Body of pancreas (tissue), 4 donors: ENCODE results near the gene EP400. TPM values are rescaled to one million over a fixed set of nuclear protein-coding genes. Genes with fewer than 3 reads are reported as not detected.
"Not testable (repeated sequence)": the region's sequence is repeated elsewhere in the genome, so short reads cannot be mapped to it uniquely, and the experiment has no call there.

Experiments
- ATAC-seq: fragments of 150-250 bp; one replicate; pipeline ENCODE4 v1.9.1; 2016
- DNase-seq, 4 donors: peaks; one replicate each; pipeline ENCODE4 v3.0.0-alpha.2; 2019
- H3K27ac ChIP-seq, 4 donors: fragments of 200-600 bp; sonication (generic); 1 replicate in 3 of 4; 2 replicates in 1 of 4; pipeline versions ENCODE4 v1.5.1 to v1.6.1; 2016 to 2019; ENCODE audit warnings: mild to moderate bottlenecking in 1 of 4, mixed read lengths in 1 of 4, moderate library complexity in 1 of 4
- H3K27me3 ChIP-seq, 2 donors: fragments of 200-600 bp; sonication (generic); one replicate each; pipeline ENCODE4 v1.6.0; 2016; ENCODE audit warnings: mild to moderate bottlenecking in 1 of 2
- H3K36me3 ChIP-seq, 2 donors: fragments of 200-600 bp; sonication (generic); replicated peaks in 1 of 2; 2 replicates each; pipeline ENCODE4 v1.5.1; 2016; ENCODE audit warnings: low read depth in 2 of 2; ENCODE audit not compliant: insufficient read depth in 1 of 2
- H3K4me1 ChIP-seq: fragments of 200-600 bp; sonication (generic); one replicate; pipeline ENCODE4 v1.6.0; 2016
- H3K4me3 ChIP-seq, 2 donors: fragments of 200-600 bp; sonication (generic); 1 replicate in 1 of 2; 2 replicates in 1 of 2; pipeline ENCODE4 v1.5.1; 2016 to 2019
- H3K9me3 ChIP-seq, 3 donors: fragments of 200-600 bp; sonication (generic); 1 replicate in 2 of 3; 2 replicates in 1 of 3; pipeline ENCODE4 v1.5.1; 2016
- CTCF ChIP-seq, 7 experiments: fragments of 450-650 bp in 4 of 7; fragments of 200-600 bp in 3 of 7; sonication (generic) in 3 of 7; IDR thresholded peaks; one replicate each; pipeline ENCODE4 v1.5.1; 2016 to 2019; ENCODE audit warnings: antibody characterized with exemption in 7 of 7
- POLR2A ChIP-seq, 3 donors: fragments of 450-650 bp; IDR thresholded peaks; one replicate each; pipeline ENCODE4 v1.6.1; 2016; ENCODE audit warnings: antibody characterized with exemption in 3 of 3, mild to moderate bottlenecking in 2 of 3
- WGBS, 2 donors: methylation state at CpG; one replicate each; pipeline ENCODE4 v1.1.5; 2017; 5-methylcytosine and 5-hydroxymethylcytosine counted together
- intact Hi-C: fragments of 100-400 bp; cut with DNase I; formaldehyde crosslinking; loops from one replicate; pipeline ENCODE4 v1.15.1; 2023
- total RNA-seq, 2 donors: library from RNA; depleted of rRNA; stranded (reverse); fragments of >200 nt; gene quantifications; one replicate each; pipeline ENCODE4 v1.1.0, GENCODE V29; 2016

EP400 gene
- total RNA-seq, 2 donors from 2014 or later, result 20.5 to 22.4 TPM

DNA sequence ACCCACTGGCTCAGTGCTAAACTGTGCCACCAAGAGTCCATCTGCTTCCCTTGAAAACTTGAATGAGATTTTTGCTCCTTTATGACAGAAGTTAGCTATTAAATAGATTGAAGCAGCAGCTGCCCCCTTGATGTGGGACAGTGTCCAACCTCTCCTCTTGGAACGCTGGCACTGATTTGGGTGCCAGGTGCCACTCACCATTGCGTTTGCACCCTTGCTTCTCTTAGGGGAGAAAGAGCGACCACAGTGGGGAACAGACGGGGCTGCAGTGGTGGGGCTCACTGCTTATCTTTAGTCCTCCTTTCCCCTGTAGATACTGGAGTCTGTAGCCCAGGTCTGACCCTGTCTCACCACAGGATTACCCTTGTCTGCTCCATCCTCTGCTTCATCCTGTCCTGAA lies 9.4 kb downstream of the EP400 start:
- ATAC-seq (no peak), DNase-seq (no peak)
- peaks cover 33% of the 10 kb centered on the region for H3K4me1 ChIP-seq
- intact Hi-C loops, result no loop called here
- H3K4me3 ChIP-seq, result no peak overlapping the region
- H3K36me3 ChIP-seq, result no peaks in the 10 kb centered on the region
- TF ChIP-seq CTCF (IDR thresholded peaks at IDR 0.05), result no peak
- TF ChIP-seq POLR2A (IDR thresholded peaks at IDR 0.05), result no peak
- 50 to 55% methylated on average over 4 of the region's 4 CpGs for WGBS, 2 donors
- no peak overlapping the region for H3K27ac ChIP-seq
- H3K27me3 ChIP-seq, result no peaks in the 10 kb centered on the region
- H3K9me3 ChIP-seq, result no peaks in the 10 kb centered on the region

DNA sequence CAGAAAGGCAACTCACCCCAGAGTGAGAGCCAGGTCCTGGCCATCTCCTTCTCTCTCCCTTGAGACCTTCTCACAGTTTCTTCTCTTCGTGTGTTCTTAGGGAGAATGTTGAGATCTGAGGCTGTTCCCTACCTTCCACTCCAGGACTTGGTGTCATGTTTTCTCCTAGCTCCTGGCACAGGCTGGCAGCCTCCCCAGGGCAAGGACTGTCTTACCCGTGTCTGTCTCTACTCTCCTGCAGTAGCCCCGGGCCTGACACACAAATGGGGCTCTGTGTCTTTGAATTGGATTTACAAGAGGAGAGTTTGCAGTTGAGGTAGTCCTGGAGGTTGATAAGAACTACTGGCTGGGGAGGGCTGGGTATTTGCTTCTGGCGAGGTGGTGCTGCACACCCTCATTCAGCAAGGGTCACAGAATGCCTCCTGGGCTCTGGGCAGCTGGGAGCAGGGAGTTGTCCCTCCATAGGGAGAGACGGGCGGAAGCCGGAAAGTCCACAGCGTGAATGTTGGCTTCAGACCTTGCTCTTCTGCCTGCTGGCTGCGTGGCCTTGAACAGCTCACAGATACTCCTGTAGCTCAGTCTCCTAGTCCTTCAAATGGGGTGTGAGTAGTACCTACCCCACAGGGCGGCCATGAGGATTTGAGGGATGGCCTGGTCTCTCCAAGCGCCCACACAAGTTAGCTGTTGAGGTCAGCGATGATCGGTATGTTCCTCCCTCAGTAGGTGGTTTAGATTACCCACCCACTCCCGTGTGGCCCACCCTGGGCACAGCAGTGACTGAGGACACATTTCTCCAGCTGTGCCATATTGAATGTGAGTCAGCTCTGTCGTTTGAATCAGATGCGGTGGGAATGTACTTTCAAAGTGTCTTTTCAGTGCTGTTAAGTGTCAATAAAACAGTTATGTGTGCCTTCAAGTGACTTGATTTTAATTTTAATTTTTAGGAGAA lies 10.2 kb downstream of the EP400 start:
- intact Hi-C loops, result no loop called here
- TF ChIP-seq CTCF (IDR thresholded peaks at IDR 0.05) (no peak), POLR2A (IDR thresholded peaks at IDR 0.05) (no peak)
- Histone ChIP-seq H3K27me3 (no peaks in the 10 kb centered on the region), H3K36me3 (no peaks in the 10 kb centered on the region), H3K27ac (no peak overlapping the region), H3K9me3 (no peaks in the 10 kb centered on the region), H3K4me3 (no peak overlapping the region), H3K4me1 (peaks cover 38% of the 10 kb centered on the region)
- DNase-seq (no peak), ATAC-seq (no peak)
- 56 to 64% methylated on average over 8 to 16 of the region's 16 CpGs for WGBS, 2 donors

DNA sequence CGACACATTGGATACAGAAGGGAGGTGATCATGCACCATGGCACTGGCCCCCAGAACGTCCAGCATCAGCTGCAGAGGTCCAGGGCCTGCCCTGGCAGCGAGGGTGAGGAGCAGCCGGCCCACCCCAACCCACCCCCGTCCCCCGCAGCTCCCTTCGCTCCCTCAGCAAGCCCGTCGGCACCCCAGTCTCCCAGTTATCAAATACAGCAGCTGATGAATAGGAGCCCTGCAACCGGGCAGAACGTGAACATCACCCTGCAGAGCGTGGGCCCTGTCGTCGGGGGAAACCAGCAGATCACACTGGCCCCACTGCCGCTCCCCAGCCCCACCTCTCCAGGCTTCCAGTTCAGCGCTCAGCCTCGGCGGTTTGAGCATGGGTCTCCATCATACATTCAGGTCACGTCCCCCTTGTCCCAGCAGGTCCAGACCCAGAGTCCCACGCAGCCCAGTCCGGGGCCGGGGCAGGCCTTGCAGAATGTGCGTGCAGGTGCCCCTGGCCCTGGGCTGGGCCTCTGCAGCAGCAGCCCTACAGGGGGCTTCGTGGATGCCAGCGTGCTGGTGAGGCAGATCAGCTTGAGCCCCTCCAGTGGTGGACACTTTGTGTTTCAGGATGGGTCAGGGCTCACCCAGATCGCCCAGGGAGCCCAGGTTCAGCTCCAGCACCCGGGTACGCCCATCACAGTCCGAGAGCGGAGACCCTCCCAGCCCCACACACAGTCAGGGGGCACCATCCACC lies 11.0 kb downstream of the EP400 start:
- H3K27me3 ChIP-seq, intact Hi-C loops, H3K36me3 ChIP-seq, H3K4me3 ChIP-seq, H3K27ac ChIP-seq, DNase-seq, H3K9me3 ChIP-seq, ATAC-seq: not testable (repeated sequence)
- H3K4me1 ChIP-seq, result peaks cover 41% of the 10 kb centered on the region
- 91 to 95% methylated on average over 7 to 16 of the region's 30 CpGs for WGBS, 2 donors

DNA sequence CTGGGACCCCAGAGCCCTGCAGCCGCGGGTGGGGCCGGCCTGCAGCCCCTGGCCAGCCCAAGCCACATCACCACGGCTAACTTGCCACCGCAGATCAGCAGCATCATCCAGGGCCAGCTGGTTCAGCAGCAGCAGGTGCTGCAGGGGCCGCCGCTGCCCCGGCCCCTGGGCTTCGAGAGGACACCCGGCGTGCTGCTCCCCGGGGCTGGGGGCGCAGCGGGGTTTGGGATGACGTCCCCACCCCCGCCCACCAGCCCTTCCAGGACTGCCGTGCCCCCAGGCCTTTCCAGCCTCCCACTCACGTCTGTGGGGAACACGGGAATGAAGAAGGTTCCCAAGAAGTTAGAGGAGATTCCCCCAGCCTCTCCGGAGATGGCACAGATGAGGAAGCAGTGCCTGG lies 11.6 kb downstream of the EP400 start:
- H3K27ac ChIP-seq, H3K36me3 ChIP-seq, H3K4me3 ChIP-seq, intact Hi-C loops, H3K9me3 ChIP-seq, H3K27me3 ChIP-seq, ATAC-seq, DNase-seq: not testable (repeated sequence)
- WGBS, 2 donors, result 89% methylated on average over 1 of the region's 20 CpGs; no CpG with 5 or more reads in 1 of the 2 donors
- peaks cover 36% of the 10 kb centered on the region for H3K4me1 ChIP-seq

DNA sequence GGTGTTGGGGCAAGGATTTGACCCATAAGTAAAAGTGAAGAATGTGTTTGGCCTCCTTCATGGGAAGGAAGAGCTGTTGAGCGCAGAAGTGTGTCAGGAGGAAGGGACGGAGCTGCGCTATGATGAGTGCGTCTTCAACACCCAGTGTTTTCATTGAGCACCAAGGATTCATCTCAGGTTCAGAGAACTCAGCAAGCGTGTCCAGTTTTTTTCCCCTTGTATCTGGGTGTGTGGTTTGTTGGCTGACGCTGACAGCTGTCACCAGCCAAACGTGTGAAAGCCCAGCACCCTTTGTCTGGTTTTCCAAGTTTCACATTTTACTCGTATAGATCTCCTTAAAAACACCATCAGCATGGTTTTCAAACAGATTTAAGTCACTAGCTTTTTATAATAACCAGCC lies 12.3 kb downstream of the EP400 start:
- WGBS, 2 donors, result 71 to 81% methylated on average over 8 of the region's 8 CpGs
- H3K4me1 ChIP-seq, result peaks cover 36% of the 10 kb centered on the region
- DNase-seq, result no peak

More for the DNA sequence above, 12.3 kb downstream of the EP400 start:
- Histone ChIP-seq H3K27me3 (no peaks in the 10 kb centered on the region), H3K4me3 (no peak overlapping the region), H3K9me3 (no peaks in the 10 kb centered on the region), H3K27ac (no peak overlapping the region), H3K36me3 (no peaks in the 10 kb centered on the region)
- ATAC-seq, result no peak
- TF ChIP-seq CTCF (IDR thresholded peaks at IDR 0.05) (no peak), POLR2A (IDR thresholded peaks at IDR 0.05) (no peak)
- intact Hi-C loops, result no loop called here
